ENCODE results near the gene ZDHHC11B. TPM values are rescaled to one million over a fixed set of nuclear protein-coding genes. Genes with fewer than 3 reads are reported as not detected.
A peak's percentile ranks its signal among the peaks of the same experiment; 100 is the strongest.
"Not testable (repeated sequence)": the region's sequence is repeated elsewhere in the genome, so short reads cannot be mapped to it uniquely, and the experiment has no call there.

Gene ZDHHC11B
- total RNA-seq, 1 experiment from 2014 or later: not detected

- intact Hi-C loops (cut with micrococcal nuclease); H3K9me3 Mint-ChIP-seq (ENCODE audit: unreplicated experiment): not testable (repeated sequence)
Measured at GRCh38 chr5:692529-693041, 91.9 kb downstream of the ZDHHC11B start.

GRCh38 chr5:691817-692528, 92.6 kb downstream of the ZDHHC11B start:
- intact Hi-C loops (cut with micrococcal nuclease): no loop called here
- CTCF ChIA-PET: interaction anchor here (0.7 kb wide), 1 partner anchor 20 kb away, joined by 3 read pairs; no protein-coding TSS in a partner anchor

More at GRCh38 chr5:692529-693041, 91.9 kb downstream of the ZDHHC11B start:
- BruUV-seq (replicated peaks); POLR2A ChIA-PET; H3K4me1 Mint-ChIP-seq (ENCODE audit: insufficient read depth, unreplicated experiment); H3K36me3 Mint-ChIP-seq (ENCODE audit: insufficient read depth, unreplicated experiment); H3K27ac Mint-ChIP-seq (ENCODE audit: low read depth, unreplicated experiment): not testable (repeated sequence)
- CTCF ChIA-PET: interaction anchor here (0.7 kb wide), 2 partner anchors 15 to 21 kb away, joined by 3 read pairs; no protein-coding TSS in a partner anchor
- DNase-seq (ENCODE audit: unreplicated experiment): peak; percentile 28
- Mint-ChIP-seq H3K27me3 (ENCODE audit: insufficient read depth, unreplicated experiment) (peaks cover 14% of the 10 kb centered on the region), H3K4me3 (ENCODE audit: unreplicated experiment) (peak overlapping the region; percentile 38)

DNA sequence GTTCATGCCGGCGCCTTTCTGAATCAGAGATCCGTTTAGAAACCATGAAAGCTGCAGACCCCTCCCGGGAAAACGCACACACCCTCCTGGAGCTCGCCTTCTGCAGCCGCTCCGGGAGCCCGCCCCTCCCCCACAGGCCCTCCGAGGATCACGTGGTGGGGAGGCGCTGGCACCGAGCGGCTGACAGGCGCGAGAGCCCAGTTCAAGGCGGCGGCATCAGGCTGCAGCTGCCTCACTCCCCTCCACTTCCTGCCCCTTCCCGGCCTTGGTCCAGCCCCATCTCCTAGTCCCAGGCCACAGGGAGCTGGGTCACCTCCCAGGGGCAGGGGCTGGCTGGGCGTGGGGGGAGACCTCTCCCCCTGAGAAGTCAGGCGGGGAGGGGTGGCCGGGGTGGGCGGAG, 93.5 kb downstream of the ZDHHC11B start:
- CTCF ChIA-PET: not testable (repeated sequence)

More at GRCh38 chr5:691817-692528, 92.6 kb downstream of the ZDHHC11B start:
- H3K27me3 Mint-ChIP-seq (ENCODE audit: insufficient read depth, unreplicated experiment): peaks cover 8% of the 10 kb centered on the region
- POLR2A ChIA-PET: no interaction called here
- H3K36me3 Mint-ChIP-seq (ENCODE audit: insufficient read depth, unreplicated experiment): no peaks in the 10 kb centered on the region
- no peak for DNase-seq (ENCODE audit: unreplicated experiment)
- no peaks in the 10 kb centered on the region for H3K9me3 Mint-ChIP-seq (ENCODE audit: unreplicated experiment)
- H3K4me3 Mint-ChIP-seq (ENCODE audit: unreplicated experiment): peak overlapping the region; percentile 38
- no TSS peak for BruUV-seq (replicated peaks)
- no peak overlapping the region for H3K27ac Mint-ChIP-seq (ENCODE audit: low read depth, unreplicated experiment)
- TF ChIP-seq, protein P1, sequence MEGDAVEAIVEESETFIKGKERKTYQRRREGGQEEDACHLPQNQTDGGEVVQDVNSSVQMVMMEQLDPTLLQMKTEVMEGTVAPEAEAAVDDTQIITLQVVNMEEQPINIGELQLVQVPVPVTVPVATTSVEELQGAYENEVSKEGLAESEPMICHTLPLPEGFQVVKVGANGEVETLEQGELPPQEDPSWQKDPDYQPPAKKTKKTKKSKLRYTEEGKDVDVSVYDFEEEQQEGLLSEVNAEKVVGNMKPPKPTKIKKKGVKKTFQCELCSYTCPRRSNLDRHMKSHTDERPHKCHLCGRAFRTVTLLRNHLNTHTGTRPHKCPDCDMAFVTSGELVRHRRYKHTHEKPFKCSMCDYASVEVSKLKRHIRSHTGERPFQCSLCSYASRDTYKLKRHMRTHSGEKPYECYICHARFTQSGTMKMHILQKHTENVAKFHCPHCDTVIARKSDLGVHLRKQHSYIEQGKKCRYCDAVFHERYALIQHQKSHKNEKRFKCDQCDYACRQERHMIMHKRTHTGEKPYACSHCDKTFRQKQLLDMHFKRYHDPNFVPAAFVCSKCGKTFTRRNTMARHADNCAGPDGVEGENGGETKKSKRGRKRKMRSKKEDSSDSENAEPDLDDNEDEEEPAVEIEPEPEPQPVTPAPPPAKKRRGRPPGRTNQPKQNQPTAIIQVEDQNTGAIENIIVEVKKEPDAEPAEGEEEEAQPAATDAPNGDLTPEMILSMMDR (IDR thresholded peaks at IDR 0.05; ENCODE audit: unreplicated experiment): no peak
- H3K4me1 Mint-ChIP-seq (ENCODE audit: insufficient read depth, unreplicated experiment): no peaks in the 10 kb centered on the region

GRCh38 chr5:690293-690692, 94.2 kb downstream of the ZDHHC11B start:
- H3K36me3 Mint-ChIP-seq (ENCODE audit: insufficient read depth, unreplicated experiment); H3K4me3 Mint-ChIP-seq (ENCODE audit: unreplicated experiment); intact Hi-C loops (cut with micrococcal nuclease); POLR2A ChIA-PET; H3K27me3 Mint-ChIP-seq (ENCODE audit: insufficient read depth, unreplicated experiment); DNase-seq (ENCODE audit: unreplicated experiment); H3K27ac Mint-ChIP-seq (ENCODE audit: low read depth, unreplicated experiment); CTCF ChIA-PET; BruUV-seq (replicated peaks); H3K4me1 Mint-ChIP-seq (ENCODE audit: insufficient read depth, unreplicated experiment); H3K9me3 Mint-ChIP-seq (ENCODE audit: unreplicated experiment): not testable (repeated sequence)

More for the DNA sequence above, 93.5 kb downstream of the ZDHHC11B start:
- H3K27ac Mint-ChIP-seq (ENCODE audit: low read depth, unreplicated experiment); BruUV-seq (replicated peaks); H3K4me3 Mint-ChIP-seq (ENCODE audit: unreplicated experiment); H3K4me1 Mint-ChIP-seq (ENCODE audit: insufficient read depth, unreplicated experiment); H3K36me3 Mint-ChIP-seq (ENCODE audit: insufficient read depth, unreplicated experiment); H3K9me3 Mint-ChIP-seq (ENCODE audit: unreplicated experiment); DNase-seq (ENCODE audit: unreplicated experiment); intact Hi-C loops (cut with micrococcal nuclease); POLR2A ChIA-PET; H3K27me3 Mint-ChIP-seq (ENCODE audit: insufficient read depth, unreplicated experiment): not testable (repeated sequence)

GRCh38 chr5:688348-689010, 96.0 kb downstream of the ZDHHC11B start:
- H3K4me3 Mint-ChIP-seq (ENCODE audit: unreplicated experiment); BruUV-seq (replicated peaks); intact Hi-C loops (cut with micrococcal nuclease); H3K27ac Mint-ChIP-seq (ENCODE audit: low read depth, unreplicated experiment); H3K9me3 Mint-ChIP-seq (ENCODE audit: unreplicated experiment); H3K36me3 Mint-ChIP-seq (ENCODE audit: insufficient read depth, unreplicated experiment); POLR2A ChIA-PET; H3K4me1 Mint-ChIP-seq (ENCODE audit: insufficient read depth, unreplicated experiment); DNase-seq (ENCODE audit: unreplicated experiment); CTCF ChIA-PET; H3K27me3 Mint-ChIP-seq (ENCODE audit: insufficient read depth, unreplicated experiment): not testable (repeated sequence)

- POLR2A ChIA-PET; H3K27me3 Mint-ChIP-seq (ENCODE audit: insufficient read depth, unreplicated experiment); H3K4me3 Mint-ChIP-seq (ENCODE audit: unreplicated experiment); H3K4me1 Mint-ChIP-seq (ENCODE audit: insufficient read depth, unreplicated experiment); intact Hi-C loops (cut with micrococcal nuclease); H3K27ac Mint-ChIP-seq (ENCODE audit: low read depth, unreplicated experiment); DNase-seq (ENCODE audit: unreplicated experiment); BruUV-seq (replicated peaks); CTCF ChIA-PET; H3K9me3 Mint-ChIP-seq (ENCODE audit: unreplicated experiment); H3K36me3 Mint-ChIP-seq (ENCODE audit: insufficient read depth, unreplicated experiment): not testable (repeated sequence)
Measured at GRCh38 chr5:686936-687335, 97.6 kb downstream of the ZDHHC11B start.

GRCh38 chr5:686172-686523, 98.4 kb downstream of the ZDHHC11B start:
- POLR2A ChIA-PET; H3K9me3 Mint-ChIP-seq (ENCODE audit: unreplicated experiment); CTCF ChIA-PET; H3K27ac Mint-ChIP-seq (ENCODE audit: low read depth, unreplicated experiment); BruUV-seq (replicated peaks); H3K36me3 Mint-ChIP-seq (ENCODE audit: insufficient read depth, unreplicated experiment); H3K27me3 Mint-ChIP-seq (ENCODE audit: insufficient read depth, unreplicated experiment); H3K4me1 Mint-ChIP-seq (ENCODE audit: insufficient read depth, unreplicated experiment); H3K4me3 Mint-ChIP-seq (ENCODE audit: unreplicated experiment); intact Hi-C loops (cut with micrococcal nuclease); DNase-seq (ENCODE audit: unreplicated experiment): not testable (repeated sequence)
